ENCODE data around the gene CCDC83. TPM values are rescaled to one million over a fixed set of nuclear protein-coding genes. Genes with fewer than 3 reads are reported as not detected.
"Not testable (repeated sequence)": the region's sequence is repeated elsewhere in the genome, so short reads cannot be mapped to it uniquely, and the experiment has no call there.

CCDC83 gene
- total RNA-seq, 2 experiments from 2014 or later, result not detected

DNA sequence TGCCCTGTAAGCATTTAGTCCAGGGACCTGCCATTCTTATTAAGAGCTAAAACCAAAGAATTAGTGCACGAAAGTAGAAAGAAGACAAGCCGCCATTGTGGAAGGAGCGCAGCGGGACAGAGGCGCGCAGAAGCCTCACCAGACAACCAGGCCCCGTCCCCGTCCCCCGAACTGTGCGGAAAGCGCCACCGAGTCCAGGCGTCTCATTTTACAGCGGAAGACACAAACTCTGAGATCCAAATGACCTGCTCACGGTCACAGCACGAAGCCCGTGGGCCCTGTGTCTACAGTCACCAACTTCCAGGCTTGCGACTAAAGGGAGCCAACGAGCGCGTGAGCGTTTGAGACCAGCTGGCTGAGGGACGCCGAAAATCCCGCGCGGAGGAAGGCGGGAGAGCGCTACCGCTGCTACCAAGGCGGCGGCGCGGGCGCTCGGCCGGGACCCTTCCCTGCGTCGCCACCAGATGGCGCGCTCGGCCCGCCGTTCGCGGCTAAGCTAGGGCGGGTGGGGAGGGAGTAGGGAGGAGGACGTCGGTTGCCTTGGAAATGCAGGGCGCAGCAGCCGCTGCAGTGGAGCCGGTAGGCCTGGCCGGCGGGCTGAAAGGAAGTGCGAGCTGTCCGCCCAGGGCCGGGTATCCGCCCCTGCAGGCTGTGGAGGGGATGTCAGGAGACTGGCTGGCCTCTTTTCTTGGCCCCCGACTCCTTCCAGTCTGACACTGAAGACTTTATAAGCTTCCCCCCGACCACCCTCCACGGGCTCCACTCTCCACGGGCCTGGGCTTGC is 434 bp upstream of the CCDC83 start:
- DNase-seq, result peak; percentile 94
- intact Hi-C loops (cut with DNase I, micrococcal nuclease), result loop anchor here (1.0 to 10.0 kb wide), 19 partner anchors 27 to 964 kb away; partner anchors contain the start of gene TMEM126B (in 1 of the 2)
- peak; percentile 93 for ATAC-seq
- Mint-ChIP-seq H3K27ac (peak overlapping the region; percentile 94), H3K27me3 (no peaks in the 10 kb centered on the region), H3K9me3 (ENCODE audit: low read depth) (peaks cover 2% of the 10 kb centered on the region), H3K36me3 (ENCODE audit: low read depth) (peaks cover 8% of the 10 kb centered on the region), H3K4me3 (peak overlapping the region; percentile 77), H3K4me1 (peaks cover 2% of the 10 kb centered on the region)
- ChIA-PET CTCF (interaction anchor here (0.6 to 1.7 kb wide), 34 partner anchors 9 to 1016 kb away, joined by 3 to 10 read pairs (median 3); partner anchors contain the start of genes CREBZF and TMEM126B), POLR2A (interaction anchor here (0.5 kb wide), 1 partner anchor 72 kb away, joined by 3 read pairs; no protein-coding TSS in a partner anchor)

DNA sequence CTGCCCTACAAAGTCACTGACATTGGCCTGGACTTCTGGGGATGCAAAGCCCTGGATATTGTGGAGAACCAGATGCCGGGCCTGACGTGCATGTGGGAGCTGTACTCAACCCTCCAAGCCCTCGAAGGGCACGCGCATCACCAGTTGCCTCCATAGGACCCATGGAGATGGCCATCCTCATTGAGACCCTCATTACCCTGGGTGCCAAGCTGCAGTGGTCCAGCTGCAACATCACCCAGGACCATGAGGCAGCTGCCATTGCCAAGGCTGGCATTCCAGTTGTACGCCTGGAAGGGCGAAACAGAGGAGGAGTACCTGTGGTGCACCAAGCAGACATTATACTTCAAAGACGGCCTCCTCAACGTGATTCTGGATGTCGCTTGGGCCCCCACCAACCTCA is 1.9 kb downstream of the CCDC83 start:
- H3K27ac Mint-ChIP-seq, result no peak overlapping the region
- POLR2A ChIA-PET, result no interaction called here

DNA sequence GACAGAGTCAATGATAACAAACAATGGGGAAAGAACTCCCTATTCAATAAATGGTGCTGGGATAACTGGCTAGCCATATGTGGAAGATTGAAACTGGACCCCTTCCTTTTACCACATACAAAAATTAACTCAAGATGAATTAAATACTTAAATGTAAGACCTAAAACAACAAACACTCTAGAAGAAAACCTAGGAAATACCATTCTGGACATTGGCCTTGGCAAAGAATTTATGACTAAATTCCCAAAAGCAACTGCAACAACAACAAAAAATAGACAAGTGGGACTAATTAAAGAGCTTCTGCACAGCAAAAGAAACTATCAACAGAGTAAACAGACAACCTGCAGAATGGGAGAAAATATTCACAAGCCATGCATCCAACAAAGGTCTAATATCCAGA is 4.4 kb downstream of the CCDC83 start:
- H3K36me3 Mint-ChIP-seq (ENCODE audit: low read depth); H3K4me1 Mint-ChIP-seq; DNase-seq; H3K9me3 Mint-ChIP-seq (ENCODE audit: low read depth); H3K27ac Mint-ChIP-seq; H3K27me3 Mint-ChIP-seq; POLR2A ChIA-PET; H3K4me3 Mint-ChIP-seq; ATAC-seq: not testable (repeated sequence)
- CTCF ChIA-PET, result interaction anchor here (0.6 kb wide), 3 partner anchors 14 to 1389 kb away, joined by 3 to 4 read pairs (median 3); no protein-coding TSS in a partner anchor
- intact Hi-C loops (cut with DNase I, micrococcal nuclease), result loop anchor here (5.0 to 10.0 kb wide), 3 partner anchors 358 to 958 kb away; no protein-coding TSS in a partner anchor

More for the DNA sequence above, 1.9 kb downstream of the CCDC83 start:
- Mint-ChIP-seq H3K27me3 (no peaks in the 10 kb centered on the region), H3K9me3 (ENCODE audit: low read depth) (no peaks in the 10 kb centered on the region), H3K4me3 (no peak overlapping the region), H3K4me1 (peaks cover 2% of the 10 kb centered on the region), H3K36me3 (ENCODE audit: low read depth) (peaks cover 2% of the 10 kb centered on the region)
- ATAC-seq (no peak), DNase-seq (no peak)
- intact Hi-C loops (cut with DNase I, micrococcal nuclease), result loop anchor here (5.0 to 10.0 kb wide), 3 partner anchors 360 to 960 kb away; no protein-coding TSS in a partner anchor
- CTCF ChIA-PET, result no interaction called here

DNA sequence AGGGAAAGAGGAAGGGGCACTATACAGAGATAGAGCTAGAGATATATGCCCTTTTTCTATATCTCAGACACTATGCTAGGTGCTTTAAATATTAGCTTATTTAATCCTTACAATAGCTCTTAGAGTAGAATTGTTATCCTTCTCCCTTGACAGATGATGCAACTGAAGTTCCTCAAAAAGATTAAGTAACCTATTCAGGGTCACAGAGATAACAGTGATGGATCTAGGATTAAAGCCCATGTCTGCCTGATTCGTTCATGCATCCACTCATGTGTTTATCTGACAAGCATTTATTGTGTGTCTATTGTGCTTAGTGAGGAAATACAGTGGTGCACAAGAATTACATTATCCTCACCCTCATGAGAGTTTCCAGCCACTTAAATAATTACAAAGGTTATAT is 8.7 kb downstream of the CCDC83 start:
- ChIA-PET CTCF (interaction anchor here (0.6 to 1.6 kb wide), 4 partner anchors 9 to 744 kb away, joined by 3 to 4 read pairs (median 3); no protein-coding TSS in a partner anchor), POLR2A (no interaction called here)
- intact Hi-C loops (cut with DNase I, micrococcal nuclease), result no loop called here
- H3K36me3 Mint-ChIP-seq (ENCODE audit: low read depth), result no peaks in the 10 kb centered on the region
- H3K27me3 Mint-ChIP-seq, result no peaks in the 10 kb centered on the region
- no peak overlapping the region for H3K27ac Mint-ChIP-seq
- ATAC-seq (no peak), DNase-seq (no peak)
- H3K4me1 Mint-ChIP-seq, result peaks cover 3% of the 10 kb centered on the region
- H3K4me3 Mint-ChIP-seq, result no peak overlapping the region
- no peaks in the 10 kb centered on the region for H3K9me3 Mint-ChIP-seq (ENCODE audit: low read depth)

DNA sequence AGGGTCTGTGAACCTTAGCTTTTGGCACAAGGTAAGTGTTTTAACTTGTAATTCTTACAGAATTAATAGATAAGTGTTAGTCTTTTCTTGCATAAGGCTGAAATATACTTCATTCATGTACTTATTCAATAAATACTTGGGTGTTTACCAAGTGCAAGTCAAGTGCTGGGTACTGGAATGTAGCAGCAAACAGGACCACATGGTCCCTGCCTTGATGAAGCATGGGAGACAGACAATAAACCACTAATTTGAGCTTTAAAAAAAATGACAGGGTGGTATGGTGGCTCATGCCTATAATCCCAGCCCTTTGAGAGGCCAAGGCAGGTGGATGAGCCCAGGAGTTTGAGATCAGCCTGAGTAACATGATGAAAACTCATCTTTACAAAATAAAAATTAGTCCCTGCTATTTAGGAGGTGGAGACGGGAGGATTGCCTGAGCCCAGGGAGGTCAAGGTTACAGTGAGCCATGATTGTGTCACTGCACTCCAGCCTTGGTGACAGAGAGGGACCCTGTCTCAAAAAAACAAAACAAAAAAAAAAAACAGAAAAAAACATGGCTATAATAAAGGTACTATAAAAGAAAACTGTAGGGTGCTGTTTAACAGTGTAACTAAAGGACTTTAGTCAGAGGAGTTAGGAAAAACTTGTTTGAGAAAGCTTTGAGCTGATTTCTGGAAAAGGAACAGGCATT is 11.1 kb downstream of the CCDC83 start:
- H3K4me1 Mint-ChIP-seq, result peaks cover 3% of the 10 kb centered on the region
- no peaks in the 10 kb centered on the region for H3K36me3 Mint-ChIP-seq (ENCODE audit: low read depth)
- intact Hi-C loops (cut with DNase I, micrococcal nuclease), result no loop called here
- no peaks in the 10 kb centered on the region for H3K27me3 Mint-ChIP-seq
- ChIA-PET CTCF (interaction anchor here (0.6 to 2.1 kb wide), 5 partner anchors 9 to 171 kb away, joined by 3 to 8 read pairs (median 4); partner anchors contain the start of gene CCDC83), POLR2A (no interaction called here)
- no peaks in the 10 kb centered on the region for H3K9me3 Mint-ChIP-seq (ENCODE audit: low read depth)
- no peak overlapping the region for H3K4me3 Mint-ChIP-seq
- no peak for DNase-seq
- no peak overlapping the region for H3K27ac Mint-ChIP-seq
- no peak for ATAC-seq

DNA sequence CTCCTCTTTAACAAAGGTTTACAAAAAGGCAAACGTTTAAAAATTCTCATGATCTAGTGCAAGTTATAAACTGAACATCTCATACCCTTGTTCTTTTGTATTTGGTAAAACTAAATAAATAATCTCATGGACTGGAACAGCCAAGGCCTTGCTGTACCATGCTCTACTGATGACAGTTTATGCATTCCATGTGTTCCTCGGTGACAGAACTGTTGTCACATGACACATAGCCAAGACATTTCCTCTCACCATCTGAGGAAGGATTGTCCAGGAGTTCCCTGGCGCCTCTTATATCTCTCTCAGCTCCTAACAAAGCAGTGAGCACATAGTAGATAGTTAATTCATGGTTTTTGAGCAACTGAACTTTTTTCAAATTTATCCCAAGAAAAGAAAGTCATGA is 12.6 kb downstream of the CCDC83 start:
- CTCF ChIA-PET, result no interaction called here
- ATAC-seq, result no peak

DNA sequence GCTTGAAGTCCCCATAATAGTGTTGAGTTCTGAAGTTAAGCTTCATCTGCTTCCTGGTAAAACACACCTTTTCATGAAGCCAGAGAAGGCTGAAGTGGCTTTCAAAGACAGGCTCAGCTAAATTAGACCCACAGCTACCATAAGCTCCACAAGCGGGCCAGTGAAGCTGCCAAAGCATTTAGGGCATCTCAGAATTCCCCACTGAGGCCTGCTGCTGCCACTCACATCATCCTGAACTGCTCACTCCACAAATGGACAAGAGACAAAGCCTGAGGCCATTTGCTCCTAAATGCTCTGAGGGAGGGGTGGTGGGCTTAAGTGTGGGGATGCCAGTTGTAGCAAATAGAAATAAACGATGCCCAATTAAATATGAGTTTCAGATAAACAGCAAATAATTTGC is 14.6 kb downstream of the CCDC83 start:
- Mint-ChIP-seq H3K4me3 (no peak overlapping the region), H3K36me3 (ENCODE audit: low read depth) (no peaks in the 10 kb centered on the region), H3K27me3 (no peaks in the 10 kb centered on the region), H3K9me3 (ENCODE audit: low read depth) (no peaks in the 10 kb centered on the region), H3K27ac (no peak overlapping the region), H3K4me1 (peaks cover 13% of the 10 kb centered on the region)
- CTCF ChIA-PET, result no interaction called here
- ATAC-seq, result no peak
- POLR2A ChIA-PET, result no interaction called here
- no peak for DNase-seq
- intact Hi-C loops (cut with DNase I, micrococcal nuclease), result no loop called here

More for the DNA sequence above, 12.6 kb downstream of the CCDC83 start:
- H3K27ac Mint-ChIP-seq, result no peak overlapping the region
- H3K4me3 Mint-ChIP-seq, result no peak overlapping the region
- peaks cover 3% of the 10 kb centered on the region for H3K4me1 Mint-ChIP-seq
- no peaks in the 10 kb centered on the region for H3K36me3 Mint-ChIP-seq (ENCODE audit: low read depth)
- H3K9me3 Mint-ChIP-seq (ENCODE audit: low read depth), result no peaks in the 10 kb centered on the region
- H3K27me3 Mint-ChIP-seq, result no peaks in the 10 kb centered on the region
- DNase-seq, result no peak
- POLR2A ChIA-PET, result no interaction called here
- intact Hi-C loops (cut with DNase I, micrococcal nuclease), result no loop called here

DNA sequence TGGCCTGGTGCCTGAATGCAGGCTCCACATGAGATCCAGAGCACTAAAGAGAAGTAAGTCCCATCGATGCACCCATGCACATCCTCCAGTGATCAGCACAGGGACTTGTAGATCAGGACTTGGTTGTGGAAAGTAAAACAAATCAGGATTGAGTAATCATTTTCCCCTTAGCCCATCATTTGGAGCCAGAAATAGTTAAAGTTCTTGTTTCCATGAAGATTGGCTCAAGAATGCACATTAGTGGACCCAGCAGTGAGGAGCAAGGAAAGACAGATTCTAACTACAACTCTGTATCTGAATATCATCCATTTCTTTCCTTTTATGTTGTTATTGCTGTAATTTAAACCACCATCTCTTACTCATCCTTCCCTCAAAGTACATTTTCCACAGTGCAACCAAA is 19.1 kb downstream of the CCDC83 start:
- ATAC-seq (peak; percentile 60), DNase-seq (no peak)
- POLR2A ChIA-PET, result no interaction called here
- intact Hi-C loops (cut with DNase I, micrococcal nuclease), result no loop called here
- CTCF ChIA-PET, result interaction anchor here (0.6 to 1.1 kb wide), 4 partner anchors 9 to 419 kb away, joined by 3 read pairs; no protein-coding TSS in a partner anchor
- no peak overlapping the region for H3K4me3 Mint-ChIP-seq
- peaks cover 2% of the 10 kb centered on the region for H3K27me3 Mint-ChIP-seq
- H3K36me3 Mint-ChIP-seq (ENCODE audit: low read depth), result no peaks in the 10 kb centered on the region
- H3K9me3 Mint-ChIP-seq (ENCODE audit: low read depth), result no peaks in the 10 kb centered on the region
- H3K27ac Mint-ChIP-seq, result no peak overlapping the region
- H3K4me1 Mint-ChIP-seq, result peaks cover 19% of the 10 kb centered on the region

DNA sequence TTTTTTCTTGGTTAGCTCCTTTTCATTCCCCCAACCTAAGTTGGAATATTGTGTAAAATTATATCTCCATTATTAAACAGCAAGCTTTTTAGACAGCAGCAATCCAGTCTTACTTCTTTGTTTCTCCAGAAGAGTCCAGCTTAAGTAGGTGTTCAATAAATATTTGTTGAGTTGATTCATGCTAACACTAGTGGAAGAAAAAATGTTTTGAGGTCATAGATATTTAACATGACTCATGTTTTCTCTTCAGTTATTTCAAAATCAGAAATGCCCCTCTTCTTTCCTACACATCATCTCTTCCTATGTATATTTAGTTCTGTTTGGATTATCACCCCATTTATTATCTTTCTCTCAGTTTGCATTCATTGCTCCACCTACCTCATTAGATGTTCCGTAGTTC is 20.3 kb downstream of the CCDC83 start:
- ATAC-seq (no peak), DNase-seq (no peak)
- intact Hi-C loops (cut with DNase I, micrococcal nuclease), result no loop called here
- H3K36me3 Mint-ChIP-seq (ENCODE audit: low read depth), result no peaks in the 10 kb centered on the region
- POLR2A ChIA-PET, result no interaction called here
- H3K4me1 Mint-ChIP-seq, result peaks cover 19% of the 10 kb centered on the region
- CTCF ChIA-PET, result interaction anchor here (1.0 kb wide), 1 partner anchor 10 kb away, joined by 4 read pairs; no protein-coding TSS in a partner anchor
- H3K27ac Mint-ChIP-seq, result no peak overlapping the region
- peaks cover 3% of the 10 kb centered on the region for H3K27me3 Mint-ChIP-seq
- H3K4me3 Mint-ChIP-seq, result no peak overlapping the region
- H3K9me3 Mint-ChIP-seq (ENCODE audit: low read depth), result no peaks in the 10 kb centered on the region

DNA sequence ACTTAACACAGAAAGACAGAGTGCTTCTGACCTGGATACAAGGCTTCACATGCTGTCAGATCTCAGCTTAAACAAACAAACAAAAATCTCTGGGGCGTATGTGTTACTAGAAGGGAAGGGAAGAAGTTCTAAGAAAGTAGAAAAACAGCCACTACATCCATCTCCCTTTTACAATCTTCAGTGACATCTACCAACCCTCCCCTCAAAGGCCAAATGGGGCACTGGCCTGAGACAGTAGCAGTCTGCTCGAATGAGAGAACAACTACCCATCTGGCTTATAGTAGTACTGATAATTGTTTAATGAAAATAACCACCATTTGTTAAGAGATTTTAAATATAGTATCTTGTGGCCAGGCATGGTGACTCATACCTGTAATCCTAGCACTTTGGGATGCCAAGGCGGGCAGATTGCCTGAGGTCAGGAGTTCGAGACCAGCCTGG is 29.4 kb downstream of the CCDC83 start:
- no peak for ATAC-seq
- H3K27ac Mint-ChIP-seq, result no peak overlapping the region

More for the DNA sequence above, 29.4 kb downstream of the CCDC83 start:
- ChIA-PET CTCF (interaction anchor here (0.5 kb wide), 1 partner anchor 261 kb away, joined by 3 read pairs; no protein-coding TSS in a partner anchor), POLR2A (no interaction called here)
- Mint-ChIP-seq H3K4me3 (no peak overlapping the region), H3K36me3 (ENCODE audit: low read depth) (no peaks in the 10 kb centered on the region), H3K4me1 (no peaks in the 10 kb centered on the region), H3K9me3 (ENCODE audit: low read depth) (no peaks in the 10 kb centered on the region), H3K27me3 (peaks cover 9% of the 10 kb centered on the region)
- DNase-seq, result no peak
- intact Hi-C loops (cut with DNase I, micrococcal nuclease), result no loop called here
